Measurements from ENCODE around the gene TNFRSF17.
"Not testable (repeated sequence)": the region's sequence is repeated elsewhere in the genome, so short reads cannot be mapped to it uniquely, and the experiment has no call there.

Gene TNFRSF17

DNA sequence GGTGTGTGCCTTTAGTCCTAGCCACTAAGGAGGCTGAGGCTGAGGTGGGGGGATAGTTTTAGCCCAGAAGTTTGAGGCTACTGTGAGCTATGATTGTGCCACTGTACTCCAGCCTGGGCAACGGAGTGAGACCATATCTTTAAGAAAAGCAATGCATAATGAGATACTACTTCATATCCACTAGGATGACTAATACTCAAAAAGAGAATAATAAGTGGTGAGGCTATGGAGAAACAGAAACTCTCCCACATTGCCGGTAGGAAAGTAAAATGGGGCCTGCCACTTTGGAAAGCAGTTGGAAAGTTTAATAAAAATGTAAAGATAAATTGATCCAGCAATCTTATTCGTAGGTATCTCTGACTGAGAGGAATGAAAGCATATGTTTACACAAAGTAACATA, 18.6 kb upstream of the TNFRSF17 start:
- Histone ChIP-seq H3K4me1 (no peaks in the 10 kb centered on the region), H3K27ac (no peak overlapping the region), H3K27me3 (peaks cover 0 to 5% of the 10 kb centered on the region in 2 donors), H3K36me3 (no peaks in the 10 kb centered on the region), H3K4me3 (no peak overlapping the region), H3K9me3 (no peaks in the 10 kb centered on the region)
- intact Hi-C loops (cut with DNase I; ENCODE audit: low total_unique reads) = no loop called here
- no peak for DNase-seq
- TF ChIP-seq, protein P1, sequence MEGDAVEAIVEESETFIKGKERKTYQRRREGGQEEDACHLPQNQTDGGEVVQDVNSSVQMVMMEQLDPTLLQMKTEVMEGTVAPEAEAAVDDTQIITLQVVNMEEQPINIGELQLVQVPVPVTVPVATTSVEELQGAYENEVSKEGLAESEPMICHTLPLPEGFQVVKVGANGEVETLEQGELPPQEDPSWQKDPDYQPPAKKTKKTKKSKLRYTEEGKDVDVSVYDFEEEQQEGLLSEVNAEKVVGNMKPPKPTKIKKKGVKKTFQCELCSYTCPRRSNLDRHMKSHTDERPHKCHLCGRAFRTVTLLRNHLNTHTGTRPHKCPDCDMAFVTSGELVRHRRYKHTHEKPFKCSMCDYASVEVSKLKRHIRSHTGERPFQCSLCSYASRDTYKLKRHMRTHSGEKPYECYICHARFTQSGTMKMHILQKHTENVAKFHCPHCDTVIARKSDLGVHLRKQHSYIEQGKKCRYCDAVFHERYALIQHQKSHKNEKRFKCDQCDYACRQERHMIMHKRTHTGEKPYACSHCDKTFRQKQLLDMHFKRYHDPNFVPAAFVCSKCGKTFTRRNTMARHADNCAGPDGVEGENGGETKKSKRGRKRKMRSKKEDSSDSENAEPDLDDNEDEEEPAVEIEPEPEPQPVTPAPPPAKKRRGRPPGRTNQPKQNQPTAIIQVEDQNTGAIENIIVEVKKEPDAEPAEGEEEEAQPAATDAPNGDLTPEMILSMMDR (IDR thresholded peaks at IDR 0.05) = no peak

DNA sequence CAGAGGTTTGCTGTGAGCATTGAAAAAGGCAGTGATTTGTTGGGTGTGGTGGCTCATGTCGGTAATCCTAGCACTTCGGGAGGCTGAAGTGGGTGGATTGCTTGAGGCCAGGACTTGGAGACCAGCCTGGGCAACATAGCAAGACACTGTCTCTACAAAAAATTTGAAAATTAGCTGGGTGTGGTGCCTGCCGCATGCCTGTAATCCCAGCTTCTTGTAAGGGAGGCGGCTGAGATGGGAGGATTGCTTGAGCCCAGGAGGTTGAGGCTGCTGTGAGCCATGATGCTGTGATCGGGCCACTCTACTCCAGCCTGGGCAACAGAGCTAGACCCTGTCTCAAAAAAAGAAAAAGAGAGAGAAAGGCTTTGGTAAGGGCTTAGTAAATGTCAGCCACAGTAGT, 16.2 kb upstream of the TNFRSF17 start:
- H3K27ac ChIP-seq = no peak overlapping the region
- intact Hi-C loops (cut with DNase I; ENCODE audit: low total_unique reads) = no loop called here

DNA sequence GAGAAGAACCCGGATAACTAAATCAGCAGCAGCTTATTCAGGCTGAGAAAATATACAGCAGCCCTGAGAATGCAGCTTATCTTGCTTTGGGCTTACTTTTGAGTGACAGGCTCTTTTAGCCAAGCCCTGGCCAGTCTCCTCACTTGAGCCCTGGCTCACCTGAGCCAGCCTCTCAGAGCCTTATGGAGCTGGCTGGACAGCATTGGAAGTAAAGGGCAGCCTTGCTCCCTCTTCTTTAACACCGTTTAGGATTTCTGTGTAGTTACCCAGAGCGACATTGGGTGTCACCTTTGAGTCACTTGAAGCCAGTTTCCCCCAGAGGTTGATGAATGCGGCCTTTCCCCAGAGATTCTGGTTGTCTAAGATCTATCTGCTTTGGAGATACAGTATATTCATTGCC, 15.5 kb upstream of the TNFRSF17 start:
- no peaks in the 10 kb centered on the region for H3K9me3 ChIP-seq
- peaks cover 0 to 5% of the 10 kb centered on the region in 2 donors for H3K27me3 ChIP-seq
- intact Hi-C loops (cut with DNase I; ENCODE audit: low total_unique reads) = no loop called here
- no peaks in the 10 kb centered on the region for H3K4me1 ChIP-seq
- no peak overlapping the region for H3K4me3 ChIP-seq
- no peak for DNase-seq
- TF ChIP-seq, protein P1 (IDR thresholded peaks at IDR 0.05) = peak in 1 of 2 experiments; percentile 19
- H3K27ac ChIP-seq = no peak overlapping the region
- H3K36me3 ChIP-seq = no peaks in the 10 kb centered on the region

More for the DNA sequence above, 16.2 kb upstream of the TNFRSF17 start:
- no peak overlapping the region for H3K4me3 ChIP-seq
- no peaks in the 10 kb centered on the region for H3K9me3 ChIP-seq
- H3K36me3 ChIP-seq = no peaks in the 10 kb centered on the region
- no peak for DNase-seq
- TF ChIP-seq, protein P1 (IDR thresholded peaks at IDR 0.05) = no peak
- no peaks in the 10 kb centered on the region for H3K4me1 ChIP-seq
- peaks cover 0 to 5% of the 10 kb centered on the region in 2 donors for H3K27me3 ChIP-seq

DNA sequence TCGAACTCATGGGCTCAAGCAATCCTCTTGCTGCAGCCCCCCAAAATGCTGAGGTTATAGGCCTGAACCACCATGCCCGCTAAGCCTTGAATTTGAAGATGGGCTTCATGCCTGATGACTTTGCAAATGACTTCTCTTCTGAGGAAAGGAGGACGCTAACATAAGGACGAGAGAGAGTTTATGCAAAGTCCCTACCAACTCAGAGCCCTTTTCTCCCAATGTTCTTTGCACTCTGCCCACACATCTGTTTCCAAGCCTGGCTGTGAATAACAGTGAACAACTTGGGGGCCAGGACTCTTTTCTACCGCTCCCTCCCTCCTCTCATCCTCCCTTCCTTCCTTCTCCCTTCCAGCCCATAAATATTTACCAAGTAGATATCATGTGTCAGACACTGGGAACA, 14.6 kb upstream of the TNFRSF17 start:
- Histone ChIP-seq H3K4me1 (no peaks in the 10 kb centered on the region), H3K27me3 (peaks cover 0 to 5% of the 10 kb centered on the region in 2 donors), H3K27ac (no peak overlapping the region), H3K9me3 (no peaks in the 10 kb centered on the region), H3K4me3 (no peak overlapping the region), H3K36me3 (no peaks in the 10 kb centered on the region)
- DNase-seq = no peak
- TF ChIP-seq, protein P1 (IDR thresholded peaks at IDR 0.05) = no peak
- intact Hi-C loops (cut with DNase I; ENCODE audit: low total_unique reads) = no loop called here

DNA sequence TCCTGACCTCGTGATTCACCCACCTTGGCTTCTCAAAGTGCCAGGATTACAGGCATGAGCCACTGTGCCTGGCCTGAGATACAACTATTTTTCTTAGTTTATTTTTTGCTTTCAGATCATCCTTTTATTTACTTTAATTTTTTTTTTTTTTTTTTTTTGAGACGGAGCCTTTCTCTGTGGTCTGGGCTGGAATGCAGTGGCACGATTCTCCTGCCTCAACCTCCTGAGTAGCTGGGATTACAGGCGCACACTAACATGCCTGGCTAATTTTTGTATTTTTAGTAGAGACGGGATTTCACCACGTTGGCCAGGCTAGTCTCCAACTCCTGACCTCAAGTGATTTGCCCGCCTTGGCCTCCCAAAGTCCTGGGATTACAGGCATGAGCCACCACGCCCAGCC, 11.4 kb upstream of the TNFRSF17 start:
- DNase-seq; H3K36me3 ChIP-seq; H3K4me3 ChIP-seq; H3K4me1 ChIP-seq; H3K9me3 ChIP-seq; H3K27me3 ChIP-seq; H3K27ac ChIP-seq; intact Hi-C loops (cut with DNase I; ENCODE audit: low total_unique reads): not testable (repeated sequence)

DNA sequence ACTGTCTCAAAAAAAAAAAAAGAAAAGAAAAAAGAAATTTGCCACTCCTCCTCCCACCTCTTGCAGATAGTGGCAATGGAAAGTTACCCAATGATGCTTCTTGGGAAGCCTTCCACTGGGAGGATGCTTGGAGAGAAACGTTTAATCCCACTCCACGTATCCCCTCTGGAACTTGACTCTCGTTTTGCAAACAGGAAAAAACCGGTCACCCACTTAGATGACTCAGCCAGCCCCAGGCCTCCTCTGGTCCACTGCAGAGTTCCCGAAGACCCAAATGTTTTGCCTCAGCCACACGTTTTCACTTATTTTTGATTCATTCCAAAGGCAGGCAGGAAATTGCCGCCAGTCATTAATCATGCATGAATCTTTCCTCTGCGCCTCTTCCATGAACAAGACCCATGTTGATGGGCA, 9.3 kb upstream of the TNFRSF17 start:
- no peak for DNase-seq
- intact Hi-C loops (cut with DNase I; ENCODE audit: low total_unique reads) = no loop called here
- TF ChIP-seq, protein P1 (IDR thresholded peaks at IDR 0.05) = no peak
- Histone ChIP-seq H3K27me3 (no peaks in the 10 kb centered on the region), H3K27ac (no peak overlapping the region), H3K4me3 (no peak overlapping the region), H3K9me3 (no peaks in the 10 kb centered on the region), H3K4me1 (no peaks in the 10 kb centered on the region), H3K36me3 (no peaks in the 10 kb centered on the region)

Data from tibial artery (tissue), 4 donors.